Hematopoietic multipotent progenitor cell treated with erythropoietin and hydrocortisone succinate and interleukin-3 and kit ligand, for 17 days (in vitro differentiated cells): ENCODE data around the gene RSBN1.

ENCODE experiments used
- DNase-seq: peaks from one replicate; pipeline ENCODE4 v3.0.0-alpha.2; 2015; ENCODE audit warnings: low spot score

The RSBN1 gene

DNA sequence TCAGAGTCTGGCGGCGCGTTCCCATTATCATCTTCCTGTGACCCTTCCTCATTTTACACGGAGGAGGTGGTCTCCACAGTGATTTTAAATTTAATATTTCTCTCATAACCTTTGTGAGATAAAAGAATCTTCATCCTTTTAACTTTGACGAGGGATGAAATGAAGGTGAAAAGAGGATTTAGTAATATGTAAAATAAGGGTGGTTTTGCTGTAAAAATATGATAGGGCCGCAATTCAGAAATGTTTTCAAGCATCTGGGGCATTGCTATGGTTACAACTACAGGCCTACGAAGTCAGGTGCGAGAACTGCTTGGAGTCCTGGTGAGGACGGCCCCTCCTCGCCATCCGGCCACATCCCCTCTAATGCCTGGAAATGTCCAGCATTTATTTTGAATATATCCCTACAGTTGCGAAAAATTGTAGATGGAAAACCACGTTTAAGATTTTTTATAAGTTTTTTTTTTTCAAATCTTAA lies 422 bp upstream of the RSBN1 start:
- no peak for DNase-seq

DNA sequence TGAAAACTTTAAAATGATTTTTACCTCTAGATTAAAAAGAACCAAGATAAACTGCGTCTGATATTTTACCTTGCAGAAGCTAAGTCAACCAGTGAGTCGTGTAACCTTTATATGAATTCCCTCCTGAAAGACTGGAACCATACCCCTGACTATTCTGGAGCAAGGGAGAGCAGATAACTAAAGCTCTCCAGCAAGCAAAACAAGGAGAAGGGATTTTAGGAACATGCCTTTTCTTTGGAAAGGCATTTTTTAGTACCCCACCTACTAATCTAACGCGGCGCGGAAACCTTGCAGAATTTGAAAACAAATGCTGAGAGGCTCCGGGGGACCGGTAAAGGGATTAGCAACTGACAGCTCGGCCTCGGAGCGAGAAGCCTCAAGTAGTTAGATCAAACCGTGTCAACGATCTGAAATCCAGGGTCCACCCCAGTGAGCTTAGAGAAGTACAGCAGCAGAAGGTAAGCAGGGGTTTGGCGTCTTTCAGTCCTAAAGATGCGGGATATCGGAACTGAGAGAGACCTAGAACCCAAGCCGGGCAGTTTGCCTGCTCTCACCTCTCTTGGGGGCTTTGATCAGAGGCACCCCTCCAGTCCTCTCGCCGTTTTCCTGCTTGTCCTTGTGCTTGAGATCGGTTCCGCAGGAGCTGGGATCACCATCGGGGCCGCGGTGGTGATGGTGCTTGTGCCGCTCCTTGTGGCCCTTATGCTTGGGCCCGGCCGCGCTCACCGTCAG lies 954 bp downstream of the RSBN1 start:
- peak; percentile 70 for DNase-seq

DNA sequence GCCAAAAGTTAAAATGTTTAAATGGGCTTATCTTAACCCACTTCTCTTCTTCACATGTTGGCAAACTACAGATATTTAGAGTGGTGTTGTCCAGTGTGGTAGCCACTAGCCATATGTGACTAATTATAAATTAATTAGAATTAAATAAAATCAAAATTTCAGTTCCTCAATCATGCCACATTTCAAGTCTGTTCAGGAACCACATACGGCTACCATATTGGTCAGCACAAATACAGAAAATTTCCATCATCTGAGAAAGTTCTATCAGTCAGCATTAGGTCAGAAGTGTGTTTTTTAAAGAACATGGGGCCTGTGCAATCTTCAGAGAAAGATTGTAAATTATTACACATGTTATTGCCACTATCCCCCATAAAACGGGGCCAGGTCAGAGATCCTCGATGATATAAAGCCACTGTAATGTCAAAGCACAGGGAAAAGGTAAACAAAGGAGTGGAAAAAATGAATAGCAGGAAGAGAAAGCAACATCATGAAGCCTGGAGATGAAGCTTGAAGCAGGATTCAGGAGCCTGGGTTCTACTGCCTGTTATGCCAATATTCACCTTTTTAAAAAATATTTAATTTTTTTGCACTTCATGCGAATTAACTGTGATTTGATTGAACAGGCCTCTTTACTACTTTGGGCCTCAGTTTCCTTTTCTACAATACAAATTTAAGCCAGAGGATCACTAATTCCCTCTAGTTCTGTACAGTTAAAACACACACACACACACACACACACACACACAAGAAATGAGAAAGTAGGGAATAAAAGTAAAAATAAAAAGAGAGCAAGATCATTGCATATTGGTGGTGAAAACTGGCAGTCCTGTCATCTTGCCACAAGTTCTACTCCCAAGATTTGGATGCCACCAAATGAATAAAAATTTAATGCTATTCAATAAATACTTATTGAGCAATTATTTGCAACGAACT lies 2.3 kb downstream of the RSBN1 start:
- DNase-seq: peak; percentile 24

DNA sequence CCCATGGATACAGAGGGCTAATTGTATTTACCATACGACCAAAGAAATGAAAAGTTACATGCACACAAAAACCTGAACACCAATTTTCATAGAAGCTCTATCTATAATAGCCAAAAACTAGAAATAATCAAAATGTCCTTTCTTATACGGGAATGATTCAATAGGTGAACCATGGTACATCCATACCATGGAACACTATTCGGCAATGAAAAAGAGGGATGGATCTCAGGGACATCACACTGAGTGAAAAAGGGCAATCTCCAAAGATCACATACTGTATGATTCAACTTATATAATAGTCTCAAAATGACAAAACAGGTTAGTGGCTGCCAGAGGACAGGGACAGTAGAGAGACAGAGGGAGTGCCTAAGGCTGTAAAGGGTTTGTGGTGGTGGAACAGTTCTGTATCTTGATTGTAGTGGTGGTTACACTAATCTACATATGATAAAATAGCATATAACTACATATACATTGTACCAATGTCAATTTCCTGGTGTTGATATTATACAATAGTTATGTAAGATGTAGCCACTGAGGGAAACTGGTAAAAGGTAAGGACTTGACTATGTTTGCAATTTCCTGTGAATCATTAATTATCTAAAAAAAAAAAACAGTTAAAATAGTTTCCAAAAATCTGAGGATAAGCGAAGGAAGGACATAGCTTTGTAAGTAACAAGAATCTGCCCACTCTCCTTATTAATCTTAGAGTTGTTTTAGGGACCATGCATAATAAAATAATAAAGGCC lies 3.7 kb downstream of the RSBN1 start:
- no peak for DNase-seq

DNA sequence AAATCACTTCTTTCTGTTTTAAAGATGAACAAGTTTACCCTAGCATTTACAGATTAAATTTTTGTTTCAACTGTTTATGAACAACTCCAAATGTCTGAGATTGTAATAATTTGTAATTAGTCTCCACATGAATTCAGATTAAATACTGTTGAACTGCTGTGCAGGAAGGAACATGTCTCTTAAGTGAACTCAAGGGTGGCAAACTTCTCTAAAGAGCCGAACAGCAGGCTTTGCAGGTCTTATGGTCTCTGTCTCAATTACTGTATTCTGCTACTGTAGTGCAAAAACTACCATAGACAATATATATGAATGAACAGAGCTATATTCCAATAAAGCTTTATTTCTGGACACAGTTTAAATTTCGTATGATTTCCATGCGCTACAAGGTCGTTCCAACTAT lies 6.6 kb downstream of the RSBN1 start:
- DNase-seq: no peak

DNA sequence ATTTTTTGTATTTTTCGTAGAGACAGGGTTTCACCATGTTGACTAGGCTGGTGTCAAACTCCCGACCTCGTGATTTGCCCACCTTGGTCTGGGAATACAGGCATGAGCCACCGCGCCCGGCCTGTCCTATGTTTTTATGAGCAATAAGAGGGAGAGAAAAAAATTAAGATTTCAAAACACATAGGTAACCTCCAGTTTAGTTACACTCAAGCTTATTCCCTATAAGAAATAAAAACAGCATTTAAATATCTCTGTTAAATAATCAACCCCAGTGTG lies 7.1 kb downstream of the RSBN1 start:
- no peak for DNase-seq

DNA sequence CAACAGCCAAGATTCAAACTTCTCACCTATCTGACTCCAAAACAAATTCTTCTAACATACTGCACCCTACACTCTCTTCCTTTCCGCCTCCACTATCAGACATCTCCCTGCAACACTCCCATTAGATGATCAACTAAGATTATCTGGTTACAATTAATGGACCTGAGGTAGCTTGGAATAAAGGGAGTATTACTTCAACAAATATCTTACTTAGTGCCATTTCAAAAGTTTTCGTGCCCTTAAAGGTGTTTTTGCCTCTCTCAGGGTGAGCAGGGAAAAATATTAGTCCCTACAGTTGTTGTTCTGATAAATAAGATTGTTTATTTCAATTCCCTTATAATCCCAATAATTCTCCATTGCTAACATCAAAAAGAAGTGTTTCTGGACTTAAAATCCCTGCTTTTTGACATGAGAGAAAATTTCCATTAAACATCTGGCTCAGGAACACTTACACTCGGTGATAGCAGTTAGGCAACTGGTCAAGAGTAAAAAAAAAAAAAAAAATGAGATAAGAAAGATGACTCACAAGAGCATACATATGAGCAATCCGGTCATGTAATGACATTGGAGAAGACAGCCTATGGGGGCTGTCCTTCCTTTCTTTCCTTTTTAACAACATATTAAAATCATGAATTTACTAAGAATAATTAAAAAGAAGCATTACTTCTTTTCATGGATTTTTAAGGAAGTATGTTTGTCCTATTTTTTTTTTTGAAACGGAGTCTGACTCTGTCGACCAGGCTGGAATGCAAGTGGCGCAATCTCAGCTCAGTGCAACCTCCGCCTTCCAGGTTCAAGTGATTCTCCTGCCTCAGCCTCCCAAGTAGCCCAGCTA lies 7.6 kb downstream of the RSBN1 start:
- peak; percentile 80 for DNase-seq

DNA sequence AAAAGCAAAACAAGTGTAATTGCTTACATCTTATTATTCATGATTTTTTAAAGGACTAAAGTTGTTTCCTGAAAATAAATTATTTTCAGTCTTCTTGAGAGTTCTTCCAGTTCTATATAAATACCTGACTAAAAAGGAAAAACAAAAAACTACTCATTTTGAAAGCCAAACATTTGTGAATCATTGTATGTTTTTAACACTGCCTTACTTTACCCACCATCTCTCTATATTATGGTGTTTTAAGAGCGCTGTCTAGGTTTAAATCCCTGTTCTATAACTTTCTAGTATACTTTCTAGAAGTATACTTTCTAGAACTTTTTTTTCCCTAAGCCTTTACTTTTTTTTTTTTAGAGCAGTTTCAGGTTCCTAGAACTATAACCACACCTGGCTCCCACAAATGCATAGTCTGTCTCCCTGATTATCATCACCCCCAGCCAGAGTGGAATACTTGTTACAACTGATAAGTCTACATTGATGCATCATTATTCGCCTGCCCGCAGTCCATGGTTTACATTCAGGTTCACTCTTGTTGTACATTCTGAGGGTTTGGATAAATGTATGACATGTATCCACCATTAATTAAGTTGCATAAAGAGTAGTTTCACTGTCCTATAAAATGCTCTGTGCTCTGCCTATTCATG lies 9.8 kb downstream of the RSBN1 start:
- DNase-seq: no peak

DNA sequence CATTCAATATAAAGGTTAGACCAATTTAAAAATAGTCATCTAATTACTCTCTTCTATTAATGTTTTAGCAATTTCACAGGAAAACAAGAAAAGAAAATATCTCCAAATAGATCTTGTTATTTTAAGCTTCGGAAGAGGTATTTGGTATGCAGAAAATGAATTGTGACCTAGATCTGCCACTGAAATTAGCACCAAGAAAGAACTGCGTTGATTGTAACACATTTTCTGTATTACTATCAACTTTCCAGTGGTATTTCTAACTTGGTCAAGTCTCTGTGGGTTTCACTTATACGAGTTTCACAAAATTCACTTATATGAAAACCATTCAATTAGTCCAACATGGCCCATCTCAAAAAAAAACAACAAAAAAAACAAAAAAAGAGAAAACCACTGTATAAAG lies 11.8 kb downstream of the RSBN1 start:
- no peak for DNase-seq

DNA sequence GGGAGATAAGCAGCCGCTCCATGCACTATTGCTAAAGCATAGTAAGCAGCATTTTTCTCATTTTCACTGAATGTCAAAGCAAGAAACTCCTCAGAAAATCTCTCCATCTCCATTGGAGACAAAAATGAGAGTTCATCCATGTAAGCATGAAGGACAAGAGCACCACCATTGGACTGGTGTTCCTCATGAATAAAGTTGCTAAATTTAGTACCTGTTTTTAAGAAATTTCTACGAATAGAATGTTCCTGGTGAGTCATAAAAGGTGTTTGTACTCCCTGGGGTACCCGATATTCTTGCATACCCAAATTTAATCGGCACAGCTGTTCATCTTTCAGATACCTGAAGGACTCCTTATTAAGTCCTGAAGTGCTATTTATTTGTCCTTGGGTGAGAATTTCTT lies 14.8 kb downstream of the RSBN1 start:
- no peak for DNase-seq

DNA sequence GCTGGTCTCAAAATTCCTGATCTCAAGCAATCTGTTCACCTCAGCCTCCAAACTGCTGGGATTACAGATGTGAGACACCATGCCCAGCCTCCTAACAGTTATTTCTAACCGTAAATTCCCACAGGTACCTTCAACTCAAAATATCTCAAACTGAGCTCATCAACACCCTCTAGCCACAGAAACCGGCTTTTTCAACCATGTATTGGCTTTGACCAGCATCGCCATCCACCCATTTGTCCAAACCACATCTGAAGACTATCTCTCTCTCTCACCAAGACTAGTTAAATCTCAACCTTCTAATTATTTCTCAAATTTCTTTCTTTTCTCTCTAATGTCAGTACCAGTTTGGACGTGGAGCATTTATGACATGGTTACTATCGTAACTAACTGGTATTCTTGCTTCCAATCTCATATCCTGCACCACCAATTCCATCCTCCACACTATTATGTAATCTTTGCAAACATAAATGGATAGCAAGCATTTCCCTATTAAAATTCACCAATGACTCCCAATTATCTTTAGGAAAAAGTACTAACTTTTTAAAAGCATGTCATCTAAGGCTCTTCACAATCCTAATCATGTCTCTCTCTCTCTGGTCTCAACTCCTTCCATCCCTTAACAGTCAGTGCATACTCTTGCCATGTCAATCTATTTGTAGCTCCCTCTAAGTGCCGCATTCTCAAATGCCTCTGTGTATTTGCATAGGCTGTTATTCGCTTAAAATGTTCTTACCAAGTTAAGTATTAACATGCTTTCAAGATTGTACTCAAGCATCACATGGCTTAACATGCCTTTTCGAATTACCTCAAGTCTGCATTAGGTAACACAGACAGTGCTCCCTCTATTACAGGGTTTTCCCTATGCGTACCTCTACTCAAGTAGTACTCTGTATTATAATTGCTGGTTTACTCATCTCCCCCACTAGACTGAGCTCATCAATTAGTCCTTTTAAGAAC lies 18.1 kb downstream of the RSBN1 start:
- DNase-seq: no peak

DNA sequence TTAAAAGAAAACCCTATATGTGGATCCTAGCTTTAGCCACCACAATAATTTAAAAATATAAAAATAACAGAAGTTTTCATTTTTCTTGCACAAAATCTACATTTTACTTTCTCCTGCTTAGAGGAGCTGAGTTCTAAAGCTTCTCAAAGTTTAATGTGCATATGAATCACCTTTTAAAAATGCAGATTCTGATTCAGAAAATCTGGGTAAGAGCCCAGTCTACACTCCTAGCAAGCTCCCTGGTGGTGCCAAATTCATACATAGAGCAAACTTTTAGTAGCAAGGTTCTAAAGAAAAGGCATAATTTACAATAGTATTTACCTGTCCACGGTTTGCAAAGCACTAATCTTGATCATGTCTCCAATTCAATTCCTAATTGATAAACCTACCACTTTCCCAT lies 19.3 kb downstream of the RSBN1 start:
- DNase-seq: no peak

DNA sequence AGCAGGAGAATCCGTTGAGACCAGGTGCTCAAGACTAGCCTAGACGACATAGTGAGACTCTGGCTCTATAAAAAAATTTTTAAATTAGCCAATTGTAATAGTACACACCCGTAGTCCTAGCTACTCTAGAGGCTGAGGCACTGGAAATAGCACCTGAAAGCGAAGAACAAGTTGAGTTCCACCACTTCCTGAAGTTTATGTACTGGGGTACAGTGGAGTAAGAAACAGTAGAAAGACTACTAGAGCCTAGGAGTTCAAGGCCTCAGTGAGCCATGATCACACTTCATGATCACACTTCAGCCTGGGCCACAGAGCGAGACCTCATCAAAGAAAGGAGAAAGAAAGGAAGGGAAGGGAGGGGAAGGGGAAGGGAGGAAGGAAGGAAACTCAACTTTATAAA lies 19.8 kb downstream of the RSBN1 start:
- no peak for DNase-seq

DNA sequence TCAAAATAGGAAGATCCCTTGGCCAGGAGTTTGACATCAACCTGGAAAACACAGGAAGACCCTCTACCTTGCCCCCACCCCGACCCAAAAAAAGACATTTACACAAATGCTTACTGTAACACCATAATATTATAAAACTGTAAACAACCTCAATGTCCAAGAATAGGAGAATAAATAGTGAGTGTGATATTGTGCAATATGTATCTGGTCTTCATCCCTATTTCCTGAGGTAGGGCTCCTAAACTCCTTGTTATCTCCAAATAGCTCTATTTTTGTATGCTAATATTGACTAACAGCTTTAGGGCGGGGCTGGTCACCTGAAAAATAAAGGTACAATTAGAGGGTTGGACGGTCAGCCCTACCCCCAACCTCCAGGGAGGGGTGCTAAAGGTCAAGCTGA lies 23.5 kb downstream of the RSBN1 start:
- DNase-seq: no peak

DNA sequence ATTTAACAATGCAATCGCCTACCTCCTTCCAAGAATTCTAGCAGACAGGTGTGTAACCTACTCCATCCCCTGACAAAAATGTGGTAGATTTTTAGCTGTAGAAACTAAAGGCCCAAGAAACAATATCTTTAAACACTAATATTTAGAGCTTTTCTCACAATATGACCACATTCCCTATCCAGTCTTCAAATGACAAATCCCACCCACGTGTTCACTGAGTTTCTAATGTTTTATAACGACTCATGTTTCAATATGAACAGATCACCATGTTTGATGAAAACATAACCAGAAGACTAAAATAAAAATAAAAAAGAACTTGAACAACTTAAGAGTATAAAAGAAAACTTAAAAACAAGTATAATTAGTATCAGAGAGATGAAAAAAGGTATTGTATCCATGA lies 24.6 kb downstream of the RSBN1 start:
- no peak for DNase-seq

DNA sequence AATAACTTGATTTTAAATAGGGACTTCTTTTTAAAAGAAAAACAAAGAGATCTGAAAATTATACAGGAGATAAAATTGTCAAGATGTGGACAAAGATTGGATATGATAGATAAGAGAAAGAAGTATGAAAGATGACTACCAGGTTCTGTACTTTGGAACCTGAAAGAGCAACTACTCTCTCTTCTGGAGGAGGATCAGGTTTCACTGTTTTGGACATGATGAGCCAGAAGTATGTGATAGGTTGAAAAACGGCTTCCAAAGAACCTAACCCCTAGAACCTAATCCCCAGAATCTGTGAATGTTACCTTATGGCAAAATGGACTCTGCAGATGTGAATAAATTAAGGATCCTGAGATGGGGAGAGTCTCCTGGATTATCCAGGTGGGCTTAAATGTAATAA lies 26.2 kb downstream of the RSBN1 start:
- no peak for DNase-seq

DNA sequence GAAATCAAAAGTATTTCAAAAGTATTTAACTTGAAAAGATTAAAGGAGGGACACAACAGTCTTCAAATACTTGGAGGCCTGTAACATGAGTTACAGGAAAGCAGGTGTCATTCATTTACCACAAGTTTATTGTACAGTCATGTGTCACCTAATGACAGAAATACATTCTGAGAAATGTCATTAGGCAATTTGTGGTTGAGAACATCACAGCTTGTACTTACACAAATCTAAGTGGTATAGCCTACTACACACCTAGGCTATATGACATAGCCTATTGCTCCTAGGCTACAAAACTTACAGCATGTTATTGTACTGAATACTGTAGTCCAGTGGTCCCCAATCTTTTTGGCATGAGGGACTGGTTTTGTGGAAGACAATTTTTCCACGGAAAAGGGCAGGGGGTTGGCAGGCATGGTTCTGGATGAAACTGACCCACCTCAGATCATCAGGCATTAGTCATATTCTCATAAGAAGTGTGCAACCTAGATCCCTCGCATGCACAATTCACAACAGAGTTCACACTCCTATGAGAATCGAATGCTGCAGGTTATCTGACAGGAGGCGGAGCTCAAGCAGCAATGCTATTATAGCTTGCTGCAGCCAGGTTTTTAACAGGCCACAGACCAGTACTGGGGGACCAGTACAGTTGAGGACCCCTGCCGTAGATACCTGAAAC lies 28.0 kb downstream of the RSBN1 start:
- no peak for DNase-seq

DNA sequence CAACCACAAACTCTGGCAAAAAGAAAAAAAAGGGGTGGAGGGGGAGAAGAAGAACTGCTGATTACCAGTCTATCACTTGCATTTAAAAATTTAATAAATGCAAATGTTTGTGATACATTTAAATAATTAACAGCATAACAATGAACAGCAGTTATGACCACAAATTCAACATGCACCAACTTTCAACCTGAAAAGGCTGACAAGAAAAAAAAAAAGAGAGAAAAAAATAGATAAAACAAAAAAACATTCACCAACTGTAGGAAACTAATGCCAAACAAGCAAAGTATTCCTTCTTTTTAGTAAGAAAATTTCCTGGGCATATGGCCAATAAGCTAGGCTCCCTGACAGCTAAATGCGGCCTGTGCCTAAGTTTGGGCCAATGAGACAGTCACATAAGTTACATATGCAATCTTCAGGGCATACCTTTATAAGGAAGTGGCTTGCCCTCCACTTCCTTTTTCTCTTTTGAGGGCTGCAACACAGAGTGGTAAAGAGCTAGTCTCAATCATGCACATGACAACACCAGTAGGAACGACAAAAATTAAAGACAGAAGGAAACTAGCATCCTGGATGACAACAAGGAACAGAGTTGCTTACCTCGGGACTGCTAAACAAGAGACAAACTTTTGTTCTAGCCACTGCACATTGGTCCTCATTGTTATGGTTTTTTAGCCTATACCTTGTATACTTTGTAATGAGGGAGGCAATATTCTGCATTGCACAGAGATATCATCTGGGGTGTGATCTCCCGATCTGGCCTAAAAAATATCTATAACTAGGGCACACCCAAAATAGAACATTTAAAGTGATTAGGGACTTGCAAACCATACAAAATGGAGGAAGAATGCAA lies 28.8 kb downstream of the RSBN1 start:
- DNase-seq: peak; percentile 73

DNA sequence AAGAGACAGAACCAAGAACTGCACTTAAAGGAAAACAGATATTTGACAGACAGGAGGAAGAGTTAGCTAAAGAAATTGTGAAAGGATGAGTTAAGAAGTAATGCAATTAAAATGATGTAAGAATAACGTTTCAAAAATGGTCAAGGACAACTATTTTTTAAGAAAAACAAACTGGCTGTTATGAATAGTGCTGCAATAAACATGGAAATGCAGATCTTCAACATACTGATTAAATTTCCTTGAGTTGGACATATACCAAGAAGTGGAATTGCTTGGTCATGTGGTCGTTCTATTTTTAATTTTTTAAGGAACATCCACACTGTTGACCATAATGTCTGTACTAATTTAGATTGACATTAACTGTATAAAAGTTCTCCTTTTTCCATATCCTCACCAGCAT lies 29.9 kb downstream of the RSBN1 start:
- peak; percentile 39 for DNase-seq
